HG02981 (cell line): ENCODE results near the gene PLEKHG4.

Experiments
- ATAC-seq: cut with Tn5 transposase; IDR thresholded peaks from one replicate; pipeline ENCODE4 v1.9.1; 2021; ENCODE audit warnings: mild to moderate bottlenecking, moderate library complexity; ENCODE audit not compliant: unreplicated experiment

The PLEKHG4 gene, protein sequence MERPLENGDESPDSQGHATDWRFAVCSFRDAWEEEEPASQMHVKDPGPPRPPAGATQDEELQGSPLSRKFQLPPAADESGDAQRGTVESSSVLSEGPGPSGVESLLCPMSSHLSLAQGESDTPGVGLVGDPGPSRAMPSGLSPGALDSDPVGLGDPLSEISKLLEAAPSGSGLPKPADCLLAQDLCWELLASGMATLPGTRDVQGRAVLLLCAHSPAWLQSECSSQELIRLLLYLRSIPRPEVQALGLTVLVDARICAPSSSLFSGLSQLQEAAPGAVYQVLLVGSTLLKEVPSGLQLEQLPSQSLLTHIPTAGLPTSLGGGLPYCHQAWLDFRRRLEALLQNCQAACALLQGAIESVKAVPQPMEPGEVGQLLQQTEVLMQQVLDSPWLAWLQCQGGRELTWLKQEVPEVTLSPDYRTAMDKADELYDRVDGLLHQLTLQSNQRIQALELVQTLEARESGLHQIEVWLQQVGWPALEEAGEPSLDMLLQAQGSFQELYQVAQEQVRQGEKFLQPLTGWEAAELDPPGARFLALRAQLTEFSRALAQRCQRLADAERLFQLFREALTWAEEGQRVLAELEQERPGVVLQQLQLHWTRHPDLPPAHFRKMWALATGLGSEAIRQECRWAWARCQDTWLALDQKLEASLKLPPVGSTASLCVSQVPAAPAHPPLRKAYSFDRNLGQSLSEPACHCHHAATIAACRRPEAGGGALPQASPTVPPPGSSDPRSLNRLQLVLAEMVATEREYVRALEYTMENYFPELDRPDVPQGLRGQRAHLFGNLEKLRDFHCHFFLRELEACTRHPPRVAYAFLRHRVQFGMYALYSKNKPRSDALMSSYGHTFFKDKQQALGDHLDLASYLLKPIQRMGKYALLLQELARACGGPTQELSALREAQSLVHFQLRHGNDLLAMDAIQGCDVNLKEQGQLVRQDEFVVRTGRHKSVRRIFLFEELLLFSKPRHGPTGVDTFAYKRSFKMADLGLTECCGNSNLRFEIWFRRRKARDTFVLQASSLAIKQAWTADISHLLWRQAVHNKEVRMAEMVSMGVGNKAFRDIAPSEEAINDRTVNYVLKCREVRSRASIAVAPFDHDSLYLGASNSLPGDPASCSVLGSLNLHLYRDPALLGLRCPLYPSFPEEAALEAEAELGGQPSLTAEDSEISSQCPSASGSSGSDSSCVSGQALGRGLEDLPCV

DNA sequence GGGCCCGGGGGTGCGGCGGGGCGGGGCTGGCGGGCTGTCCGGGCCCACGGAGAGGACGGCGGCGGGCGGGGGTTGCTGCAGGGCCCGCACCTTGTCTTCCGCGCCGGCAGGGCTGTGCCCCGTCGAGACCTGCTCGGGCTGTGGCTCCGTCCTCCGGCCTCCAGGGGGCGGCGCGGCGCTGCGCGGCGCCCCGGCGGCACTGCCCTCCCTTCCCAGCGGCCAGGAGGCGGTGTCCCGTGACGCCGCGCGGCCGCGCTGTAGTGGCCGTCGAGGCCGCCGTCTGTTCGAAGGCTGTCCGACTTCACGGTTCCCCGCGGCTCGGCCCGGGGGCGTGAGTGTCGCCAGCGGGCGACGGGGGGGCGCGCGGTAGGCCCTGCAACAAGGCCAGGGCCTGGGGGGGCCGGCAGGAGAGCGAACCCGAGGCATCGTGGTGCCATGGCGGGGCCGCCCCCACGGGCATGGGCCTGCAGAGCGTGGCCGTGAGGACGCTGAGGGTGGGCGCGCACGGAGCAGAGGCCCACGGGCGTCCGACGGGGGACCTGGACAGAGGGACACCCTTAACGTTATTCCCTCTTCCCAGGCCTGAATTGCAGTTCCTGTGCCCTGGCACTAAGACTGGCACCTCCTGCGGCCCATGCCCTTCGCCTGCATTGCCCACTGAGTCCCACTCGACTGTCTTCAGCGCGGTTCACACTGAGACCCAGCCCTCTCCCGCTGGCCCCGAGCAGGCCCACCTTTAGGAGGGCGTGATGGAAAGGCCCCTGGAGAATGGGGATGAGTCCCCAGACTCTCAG lies at the start of gene PLEKHG4:
Gene PLEKHG4, plus strand, starts transcription at position 237 of the 794 bp plus-strand sequence. Its CDS starts 513 bp downstream, at position 750.
- peak; percentile 86 for ATAC-seq

DNA sequence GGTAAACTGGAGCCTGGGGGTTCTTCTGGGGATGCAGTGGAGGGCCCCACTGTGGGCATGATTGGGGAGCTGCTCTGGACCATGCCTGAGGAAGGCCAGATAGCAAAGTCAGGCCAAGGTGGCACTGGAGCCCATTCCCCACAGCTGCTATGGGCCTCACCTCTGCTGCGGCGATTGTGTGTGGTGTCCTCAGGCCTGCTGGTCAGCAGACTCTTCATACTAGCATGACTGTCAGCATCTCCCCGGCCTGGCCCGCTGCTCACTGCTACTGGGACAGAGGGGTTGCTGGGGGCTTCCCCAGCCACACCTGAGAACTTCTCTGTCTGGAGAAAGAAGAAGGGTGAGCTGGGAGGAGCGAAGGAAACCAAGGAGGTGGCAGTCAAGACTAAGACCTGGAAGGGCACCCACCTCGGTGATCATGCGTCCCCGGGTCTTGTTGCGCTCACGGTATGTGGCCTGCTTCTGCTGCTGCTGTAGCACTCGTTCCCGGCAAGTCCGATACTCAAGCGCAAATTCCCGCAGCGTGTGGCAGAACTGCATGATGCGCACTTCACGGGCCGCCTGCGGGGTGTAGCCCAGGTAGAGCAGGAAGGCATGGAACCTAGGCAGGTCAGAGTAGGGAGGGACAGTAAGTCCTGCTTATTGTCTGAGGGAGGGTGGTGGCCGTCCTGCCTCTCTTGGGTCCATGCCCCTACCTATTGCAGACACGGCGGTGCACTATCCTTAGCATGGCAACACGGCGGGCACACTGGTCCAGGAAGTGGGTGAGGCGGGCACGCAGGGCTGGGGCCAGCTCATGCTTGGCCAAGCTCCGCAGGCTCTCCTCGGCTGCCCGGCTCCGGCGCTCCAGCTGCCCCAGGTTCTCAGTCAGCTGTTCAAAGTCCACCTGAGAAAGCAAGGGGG lies 49.2 kb upstream of the PLEKHG4 start:
- no peak for ATAC-seq

- no peak for ATAC-seq
Measured at GRCh38 chr16:67230809-67231660, 48.3 kb upstream of the PLEKHG4 start.

DNA sequence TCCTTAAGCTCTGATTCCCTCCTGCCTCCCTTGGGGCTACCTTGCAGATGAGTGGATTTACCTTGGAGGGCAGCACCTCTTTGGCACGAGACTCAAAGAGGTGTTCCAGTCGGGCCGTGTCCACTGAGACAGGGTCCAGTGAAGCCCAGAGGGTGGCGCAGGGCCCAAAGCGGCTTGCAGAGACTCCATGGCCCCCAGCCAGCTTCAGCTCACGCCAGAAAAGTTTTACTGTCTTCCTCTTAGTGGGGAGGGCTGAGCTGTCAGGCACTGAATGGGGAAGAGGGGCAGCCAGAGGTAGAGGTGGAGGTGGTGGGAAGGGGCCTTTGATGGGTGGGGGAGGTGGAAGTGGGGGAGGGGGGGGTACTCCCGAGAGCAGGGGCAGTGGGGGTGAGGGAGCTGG lies 45.7 kb upstream of the PLEKHG4 start:
- ATAC-seq = no peak

- no peak for ATAC-seq
Measured at GRCh38 chr16:67234180-67234597, 45.1 kb upstream of the PLEKHG4 start.

DNA sequence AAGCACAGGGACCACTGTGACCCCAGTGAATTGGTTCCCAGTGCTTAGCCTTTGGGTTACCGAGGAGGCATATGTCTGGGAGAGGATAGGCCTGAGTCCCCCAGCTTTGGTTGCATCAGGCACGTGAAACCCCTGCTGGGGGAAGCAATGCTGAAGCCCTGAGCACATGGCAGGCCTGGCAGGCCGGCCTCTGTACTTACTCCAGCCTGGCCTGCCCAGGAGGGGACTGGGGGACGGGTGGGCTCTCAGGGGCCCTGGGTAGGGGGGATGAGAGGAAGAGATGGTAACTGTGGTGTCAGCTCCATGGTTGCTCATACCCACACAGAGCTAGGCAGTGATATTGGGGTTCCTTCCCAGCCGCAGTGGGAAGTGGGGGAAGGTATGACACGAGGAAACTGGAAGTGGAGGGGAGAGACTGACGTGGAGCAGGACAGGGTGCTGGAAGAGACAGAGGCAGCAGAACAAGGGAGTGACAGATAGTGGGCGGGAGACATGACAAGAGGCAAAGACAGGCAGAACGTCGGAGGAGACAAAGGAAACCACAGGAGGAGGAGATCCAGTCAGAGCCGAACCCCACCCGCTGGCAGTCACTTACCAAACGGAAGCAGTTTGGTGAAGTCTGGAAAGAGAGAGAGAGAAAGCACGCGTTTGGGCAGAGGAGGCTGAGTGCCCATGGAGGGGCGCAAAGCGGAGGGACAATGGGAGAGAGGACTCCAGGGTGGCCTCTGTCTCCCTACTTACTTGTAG lies 43.3 kb upstream of the PLEKHG4 start:
- no peak for ATAC-seq

DNA sequence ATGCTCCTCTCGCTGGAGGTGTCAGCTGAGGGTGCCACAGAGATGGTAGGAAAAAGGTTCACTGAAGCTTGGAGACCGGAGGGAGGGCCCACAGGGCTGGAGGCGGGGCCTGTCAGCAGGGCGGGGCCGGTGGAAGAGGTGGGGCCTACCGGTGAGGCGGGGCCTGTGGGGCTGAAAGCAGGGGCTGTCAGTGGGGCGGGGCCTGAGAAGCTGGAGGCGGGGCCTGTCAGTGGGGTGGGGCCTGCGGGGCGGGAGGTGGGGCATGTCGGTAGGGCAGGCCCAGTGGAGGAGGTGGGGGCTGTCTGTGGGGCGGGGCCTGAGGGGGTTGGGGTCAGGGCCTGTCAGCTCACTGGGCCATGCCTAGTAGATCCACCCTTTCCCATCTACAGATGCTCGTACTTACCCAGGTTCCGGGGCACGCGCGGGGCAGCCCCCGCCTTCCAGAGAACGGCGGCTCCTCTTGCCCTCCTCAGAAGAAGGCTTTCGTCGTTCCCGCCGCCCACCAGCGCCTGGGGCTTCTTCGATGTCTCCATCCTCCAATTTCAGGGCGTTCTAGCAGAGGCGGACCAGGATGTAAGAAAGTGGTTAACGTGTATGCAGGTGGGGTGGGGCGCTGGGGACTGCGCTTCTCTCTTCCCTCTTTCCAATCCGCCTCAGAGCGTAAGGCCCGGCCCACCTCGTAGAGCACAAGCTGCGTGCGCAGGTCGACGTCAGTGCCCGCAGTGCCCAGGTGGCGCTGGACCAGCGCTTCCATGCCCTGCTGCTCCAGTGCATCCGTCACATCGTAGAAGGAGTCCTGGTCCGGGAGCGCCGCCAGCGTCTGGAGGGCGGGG lies 42.6 kb upstream of the PLEKHG4 start:
- peak; percentile 57 for ATAC-seq

GRCh38 chr16:67237396-67238277 lies 41.7 kb upstream of the PLEKHG4 start:
- ATAC-seq = no peak

DNA sequence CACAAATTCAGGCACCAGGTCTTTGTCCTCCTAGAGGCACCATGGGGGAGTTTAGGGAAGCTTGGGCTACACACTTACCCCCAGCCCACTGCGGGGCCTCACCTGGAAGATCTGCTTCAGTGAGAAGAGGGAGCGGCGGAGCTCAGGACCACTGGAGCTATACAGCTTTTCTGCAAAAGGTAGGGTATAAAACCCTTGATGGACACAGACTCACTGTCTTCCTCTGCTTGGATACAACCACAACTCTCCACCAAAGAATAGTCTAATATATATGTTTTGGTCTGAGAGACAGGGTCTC lies 41.1 kb upstream of the PLEKHG4 start:
- ATAC-seq = no peak

GRCh38 chr16:67238806-67239470 lies 40.4 kb upstream of the PLEKHG4 start:
- ATAC-seq = no peak

GRCh38 chr16:67240506-67240905 lies 38.8 kb upstream of the PLEKHG4 start:
- ATAC-seq = no peak

GRCh38 chr16:67241008-67241900 lies 38.1 kb upstream of the PLEKHG4 start:
- ATAC-seq = no peak

- ATAC-seq = no peak
Measured at GRCh38 chr16:67242138-67242730, 37.1 kb upstream of the PLEKHG4 start.

DNA sequence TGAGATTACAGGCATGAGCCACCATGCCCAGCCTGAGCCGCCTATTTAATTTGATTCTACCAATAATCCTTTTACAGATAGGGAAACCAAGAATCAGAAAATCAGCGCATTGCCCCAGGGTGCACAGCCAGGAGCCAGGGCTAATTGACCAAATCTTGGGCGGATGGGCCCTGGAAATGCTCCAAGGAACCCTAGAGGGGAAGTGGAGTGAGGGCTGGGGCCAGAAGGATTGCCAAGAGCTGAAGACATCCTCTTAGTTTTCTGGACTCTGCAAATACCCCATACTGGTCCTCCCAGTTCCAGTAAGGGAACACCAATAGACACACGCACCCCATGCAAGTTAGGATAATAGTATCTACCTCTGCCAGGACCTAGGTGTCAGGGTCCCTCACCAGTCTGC lies 35.9 kb upstream of the PLEKHG4 start:
- no peak for ATAC-seq
